HepG2 (cell line): Measurements from ENCODE around the gene PML.
"Not testable (repeated sequence)": the region's sequence is repeated elsewhere in the genome, so short reads cannot be mapped to it uniquely, and the experiment has no call there.

ENCODE experiments used
- ARNT2 ChIP-seq: sonication (generic); formaldehyde crosslinking; IDR thresholded peaks from 2 replicates; pipeline ENCODE4 v1.8.0; 2022; ENCODE audit warnings: mild to moderate bottlenecking, low read depth, missing genetic modification reagents, moderate library complexity
- ZNF704 ChIP-seq: sonication (generic); formaldehyde crosslinking; IDR thresholded peaks from 2 replicates; pipeline ENCODE4 v1.8.1; 2023; ENCODE audit warnings: mild to moderate bottlenecking, inconsistent platforms, moderate library complexity, missing genetic modification reagents, borderline replicate concordance

- not testable (repeated sequence) for TF ChIP-seq ARNT2; ZNF704 (CRISPR knock-in tag)
These were observed 77.1 kb downstream of the PML start for GRCh38 chr15:74071645-74072044.
